Stimulated activated CD8-positive, alpha-beta memory T cell treated with anti-CD3 and anti-CD28 coated beads, Interleukin-15, amount 100 ng/mL, for 4 hours (primary cell): Measurements from ENCODE around the gene PDXDC1.
A peak's percentile ranks its signal among the peaks of the same experiment; 100 is the strongest.
"Not testable (repeated sequence)": the region's sequence is repeated elsewhere in the genome, so short reads cannot be mapped to it uniquely, and the experiment has no call there.

Source experiments
- DNase-seq, 2 donors: peaks; one replicate each; pipeline ENCODE4 v3.0.0-alpha.2; 2020; ENCODE audit warnings: low read depth in 2 of 2

The PDXDC1 gene

GRCh38 chr16:15065961-15066360 is 91.1 kb downstream of the PDXDC1 start:
- DNase-seq: not testable (repeated sequence)

- not testable (repeated sequence) for DNase-seq
Observed at GRCh38 chr16:15066690-15067089, 91.9 kb downstream of the PDXDC1 start.

- not testable (repeated sequence) for DNase-seq
Observed at GRCh38 chr16:15071013-15071412, 96.2 kb downstream of the PDXDC1 start.

GRCh38 chr16:15071916-15072769 is 97.3 kb downstream of the PDXDC1 start:
- DNase-seq: not testable (repeated sequence)

- DNase-seq: no peak
Observed at GRCh38 chr16:15073101-15073500, 98.3 kb downstream of the PDXDC1 start.

GRCh38 chr16:15076161-15076560 is 101.3 kb downstream of the PDXDC1 start:
- DNase-seq: not testable (repeated sequence)

GRCh38 chr16:15080883-15081282 is 106.1 kb downstream of the PDXDC1 start:
- DNase-seq: not testable (repeated sequence)

- DNase-seq: not testable (repeated sequence)
Observed at GRCh38 chr16:15082788-15083187, 108.0 kb downstream of the PDXDC1 start.

GRCh38 chr16:15090663-15091269 is 115.9 kb downstream of the PDXDC1 start:
- not testable (repeated sequence) for DNase-seq

- not testable (repeated sequence) for DNase-seq
Observed at GRCh38 chr16:15093571-15093954, 118.7 kb downstream of the PDXDC1 start.

- peak; percentile 69 to 71 for DNase-seq
Observed at GRCh38 chr16:15093955-15094827, 119.4 kb downstream of the PDXDC1 start, which contains the start of gene RRN3. Gene RRN3 (minus strand): TSS chr16:15094272. CDS start chr16:15094233, 39 bp downstream.

- not testable (repeated sequence) for DNase-seq
Observed at GRCh38 chr16:15096583-15096972, 121.8 kb downstream of the PDXDC1 start.

- not testable (repeated sequence) for DNase-seq
Observed at GRCh38 chr16:15099366-15099909, 124.6 kb downstream of the PDXDC1 start.

GRCh38 chr16:15100372-15100987 is 125.7 kb downstream of the PDXDC1 start:
- not testable (repeated sequence) for DNase-seq

- DNase-seq: not testable (repeated sequence)
Observed at GRCh38 chr16:15127641-15128425, 153.0 kb downstream of the PDXDC1 start.

- not testable (repeated sequence) for DNase-seq
Observed at GRCh38 chr16:15130256-15130932, 155.6 kb downstream of the PDXDC1 start.

GRCh38 chr16:15130943-15131700 is 156.3 kb downstream of the PDXDC1 start:
- DNase-seq: not testable (repeated sequence)

- not testable (repeated sequence) for DNase-seq
Observed at GRCh38 chr16:15132719-15133428, 158.0 kb downstream of the PDXDC1 start.
